K562 (cell line): ENCODE data around the gene NUCKS1. TPM values are rescaled to one million over a fixed set of nuclear protein-coding genes. Genes with fewer than 3 reads are reported as not detected.

Experiments
- ATAC-seq: fragments of 200-7000 bp; cut with Tn5 transposase; 3 replicates; pipeline ENCODE4 v1.9.1; 2020; ENCODE audit warnings: moderate library complexity
- BruUV-seq: library from RNA; stranded (reverse); fragments of 400-500 nt; replicated peaks from 2 replicates; lab custom pipeline; 2021; lab: Mats Ljungman, UMichigan
- CTCF ChIA-PET: fragments of 300-600 bp; formaldehyde crosslinking; extraction: SDS; loops from one replicate; lab custom pipeline; 2021; ENCODE audit warnings: low intra/inter-chr PET ratio; lab: Yijun Ruan, JAX
- POLR2A ChIA-PET: fragments of 300-600, 350-650 bp; sonication (Branson Sonifier 250); formaldehyde crosslinking; extraction: SDS; loops from one replicate; lab custom pipeline; 2021; ENCODE audit warnings: antibody characterized with exemption, inconsistent platforms; lab: Yijun Ruan, JAX
- DNase-seq, 4 experiments: peaks; one replicate each; pipeline versions ENCODE4 v3.0.0 to v3.0.0-alpha.2; 2011 to 2018; ENCODE audit warnings: low spot score in 3 of 4, mixed read lengths in 3 of 4; ENCODE audit errors: extremely low read depth in 1 of 4
- FAIRE-seq: peaks from 2 replicates; lab custom pipeline; 2011; peaks lifted over from hg19 to GRCh38; lab: Jason Lieb, UNC
- H2AFZ ChIP-seq: 2 replicates; pipeline ENCODE4 v1.6.0; 2011; ENCODE audit warnings: low read depth, low read length, control low read depth, inconsistent platforms
- H3K27ac ChIP-seq: fragments of 200-600 bp; 3 replicates; pipeline ENCODE4 v1.8.0; 2011; ENCODE audit warnings: low read depth, mild to moderate bottlenecking, control low read depth, inconsistent platforms, low read length, moderate library complexity, mixed read lengths; ENCODE audit errors: extremely low read depth
- H3K27me3 ChIP-seq, 2 experiments: fragments of 300-600 bp in 1 of 2; 2 replicates in 1 of 2; 3 replicates in 1 of 2; pipeline versions ENCODE4 v1.6.0 to v1.8.0; 2011; ENCODE audit warnings: inconsistent platforms in 2 of 2, low read length in 2 of 2, mild to moderate bottlenecking in 1 of 2, mixed read lengths in 1 of 2, moderate library complexity in 1 of 2; ENCODE audit not compliant: control insufficient read depth in 2 of 2, insufficient read depth in 2 of 2
- H3K36me3 ChIP-seq: fragments of 300-600 bp; 3 replicates; pipeline ENCODE4 v1.8.0; 2011; ENCODE audit warnings: mild to moderate bottlenecking, low read length, inconsistent platforms; ENCODE audit not compliant: control insufficient read depth, insufficient read depth
- H3K4me1 ChIP-seq, 2 experiments: fragments of 200-600 bp in 1 of 2; replicated peaks in 1 of 2; 2 replicates in 1 of 2; 3 replicates in 1 of 2; pipeline versions ENCODE4 v1.5.1 to v1.8.0; 2011; ENCODE audit warnings: inconsistent platforms in 2 of 2, low read length in 2 of 2, mild to moderate bottlenecking in 1 of 2, mixed read lengths in 1 of 2, moderate library complexity in 1 of 2; ENCODE audit not compliant: control insufficient read depth in 2 of 2, insufficient read depth in 2 of 2
- H3K4me2 ChIP-seq: 2 replicates; pipeline ENCODE4 v1.6.1; 2011; ENCODE audit warnings: low read length, control low read depth, inconsistent platforms, mixed read lengths; ENCODE audit not compliant: insufficient read depth
- H3K4me3 ChIP-seq: fragments of 200-600 bp; sonication (generic), shearing (Covaris generic); 2 replicates; pipeline ENCODE4 v1.5.1; 2016; ENCODE audit warnings: control low read depth, inconsistent platforms
- H3K79me2 ChIP-seq: fragments of 200-600 bp; 3 replicates; pipeline ENCODE4 v1.8.0; 2011; ENCODE audit warnings: low read length, inconsistent platforms; ENCODE audit not compliant: control insufficient read depth, insufficient read depth
- H3K9ac ChIP-seq, 2 experiments: 2 replicates each; pipeline versions ENCODE4 v1.6.0 to v1.6.1; 2011; ENCODE audit warnings: low read depth in 2 of 2, low read length in 2 of 2, control low read depth in 1 of 2, inconsistent platforms in 1 of 2, mild to moderate bottlenecking in 1 of 2, mixed read lengths in 1 of 2; ENCODE audit not compliant: insufficient read depth in 1 of 2
- H3K9me1 ChIP-seq: one replicate; pipeline ENCODE4 v1.6.0; 2011; ENCODE audit warnings: inconsistent platforms, mild to moderate bottlenecking, low read length, moderate library complexity; ENCODE audit not compliant: control insufficient read depth, insufficient read depth
- H3K9me3 ChIP-seq: replicated peaks from 2 replicates; pipeline ENCODE4 v1.5.1; 2011; ENCODE audit warnings: low read depth, low read length, inconsistent platforms; ENCODE audit not compliant: control insufficient read depth, insufficient read depth
- H4K20me1 ChIP-seq: replicated peaks from 2 replicates; pipeline ENCODE4 v1.6.1; 2011; ENCODE audit warnings: low read length, inconsistent platforms, mixed read lengths; ENCODE audit not compliant: control insufficient read depth, insufficient read depth
- BRF2 ChIP-seq: IDR thresholded peaks from 3 replicates; pipeline ENCODE4 v1.6.1; 2011; ENCODE audit warnings: borderline replicate concordance, mild to moderate bottlenecking; ENCODE audit not compliant: insufficient read length, insufficient read depth
- COPS2 ChIP-seq: fragments of 450-650 bp; conservative IDR thresholded peaks from 2 replicates; pipeline ENCODE4 v1.6.1; 2016; ENCODE audit warnings: mild to moderate bottlenecking, moderate library complexity
- CREBBP ChIP-seq: IDR thresholded peaks from one replicate; pipeline ENCODE4 v1.6.1; 2012; ENCODE audit warnings: low read depth, mild to moderate bottlenecking, control low read depth, inconsistent platforms, low read length
- ESRRA ChIP-seq: fragments of 450-650 bp; IDR thresholded peaks from 2 replicates; pipeline ENCODE4 v1.6.1; 2014; ENCODE audit warnings: low read depth, mild to moderate bottlenecking, moderate library complexity, borderline replicate concordance
- GTF2A2 ChIP-seq: IDR thresholded peaks from 2 replicates; pipeline ENCODE4 v1.6.1; 2016; ENCODE audit warnings: mild to moderate bottlenecking, missing genetic modification characterization, missing compliant biosample characterization
- KAT2B ChIP-seq: IDR thresholded peaks from one replicate; pipeline ENCODE4 v1.6.1; 2012; ENCODE audit warnings: low read depth, mild to moderate bottlenecking, control low read depth, inconsistent platforms, low read length, moderate library complexity
- NR2F6 ChIP-seq: fragments of 450-650 bp; formaldehyde crosslinking; IDR thresholded peaks from 2 replicates; pipeline ENCODE4 v1.4.0; 2020; ENCODE audit warnings: mild to moderate bottlenecking
- PCBP1 ChIP-seq: fragments of 200-400 bp; formaldehyde crosslinking; IDR thresholded peaks from 2 replicates; pipeline ENCODE4 v1.6.1; 2018; ENCODE audit warnings: mild to moderate bottlenecking, low read depth, low read length; ENCODE audit not compliant: poor library complexity, severe bottlenecking
- RB1 ChIP-seq: fragments of 450-650 bp; IDR thresholded peaks from 2 replicates; pipeline ENCODE4 v1.6.1; 2017; ENCODE audit warnings: low read depth, mild to moderate bottlenecking
- WHSC1 ChIP-seq: IDR thresholded peaks from one replicate; pipeline ENCODE4 v1.6.1; 2012; ENCODE audit warnings: low read length, control low read depth, inconsistent platforms
- XRCC5 ChIP-seq: fragments of 200-400 bp; formaldehyde crosslinking; IDR thresholded peaks from 2 replicates; pipeline ENCODE4 v1.6.1; 2017; ENCODE audit warnings: low read depth, mild to moderate bottlenecking, low read length
- ZFP91 ChIP-seq: sonication (generic); formaldehyde crosslinking; IDR thresholded peaks from 2 replicates; pipeline ENCODE4 v1.8.0; 2022; ENCODE audit warnings: mild to moderate bottlenecking, missing genetic modification reagents
- ZKSCAN8 ChIP-seq: fragments of 200-800 bp; sonication (Bioruptor generic); IDR thresholded peaks from 2 replicates; pipeline ENCODE4 v1.6.1; 2016; ENCODE audit warnings: missing genetic modification characterization, missing compliant biosample characterization
- ZMIZ1 ChIP-seq, 2 experiments: fragments of 150-350 bp in 1 of 2; IDR thresholded peaks; 2 replicates each; pipeline ENCODE4 v1.6.1; 2012 to 2016; ENCODE audit warnings: low read depth in 2 of 2, low read length in 2 of 2, mild to moderate bottlenecking in 1 of 2, moderate library complexity in 1 of 2
- ZNF121 ChIP-seq: sonication (generic); formaldehyde crosslinking; conservative IDR thresholded peaks from 2 replicates; pipeline ENCODE4 v1.8.0; 2022; ENCODE audit warnings: missing genetic modification reagents
- ZNF253 ChIP-seq: fragments of 250-450 bp; sonication (Bioruptor Pico); conservative IDR thresholded peaks from 2 replicates; pipeline ENCODE4 v1.6.1; 2021; ENCODE audit warnings: mild to moderate bottlenecking
- ZNF324 ChIP-seq: fragments of 250-450 bp; sonication (Bioruptor Pico); IDR thresholded peaks from 2 replicates; pipeline ENCODE4 v1.4.0; 2020; ENCODE audit warnings: mild to moderate bottlenecking
- ZNF347 ChIP-seq: fragments of 450-650 bp; formaldehyde crosslinking; IDR thresholded peaks from 2 replicates; pipeline ENCODE4 v1.4.0; 2020; ENCODE audit warnings: low read depth, mild to moderate bottlenecking, moderate library complexity
- ZNF717 ChIP-seq: fragments of 250-450 bp; sonication (Bioruptor Pico); IDR thresholded peaks from 2 replicates; pipeline ENCODE4 v1.5.0; 2021
- ZNF785 ChIP-seq: fragments of 250-450 bp; sonication (Bioruptor Pico); IDR thresholded peaks from 2 replicates; pipeline ENCODE4 v1.4.0; 2020; ENCODE audit warnings: mild to moderate bottlenecking
- in situ Hi-C: fragments of 300-500 bp; cut with MboI; formaldehyde crosslinking; loops from 4 replicates; pipeline ENCODE4 v1.15.0; 2018; ENCODE audit warnings: inconsistent platforms, mixed read lengths
- intact Hi-C: fragments of 100-400 bp; cut with micrococcal nuclease; formaldehyde crosslinking; loops from 2 replicates; pipeline ENCODE4 v1.14.2; 2022
- polyA plus RNA-seq, 8 experiments: library from polyadenylated mRNA; depleted of rRNA in 4 of 8; stranded (reverse) in 5 of 8; unstranded in 3 of 8; fragments of >200 nt; fragmentation: Nextera tagmentation in 2 of 8; fragmentation: Illumina TruSeq in 1 of 8; extraction: Ambion mirVana in 2 of 8; extraction: Trizol in 1 of 8; gene quantifications; 2 replicates each; pipeline versions ENCODE4 v1.2.1 to v1.2.3, GENCODE V29; 2011 to 2014; ENCODE audit warnings: inconsistent platforms in 1 of 8, missing spikeins in 1 of 8
- total RNA-seq, 7 experiments: library from RNA; depleted of rRNA in 6 of 7; stranded (reverse); fragments of >200 nt in 6 of 7; fragmentation: Illumina TruSeq in 2 of 7; extraction: Trizol in 2 of 7; gene quantifications; 2 replicates each; pipeline versions ENCODE4 v1.2.1 to v1.2.3, GENCODE V29; 2011 to 2021; ENCODE audit warnings: low replicate concordance in 1 of 7

Gene NUCKS1
- total and polyA plus RNA-seq, 9 of the 15 experiments (the other 6 are each of a cell fraction or from before 2014, with no cell fraction given), result 66.7 to 244 (median 149) TPM

- H3K4me1 ChIP-seq, result no peaks in the 10 kb centered on the region
- intact Hi-C loops, result no loop called here
- FAIRE-seq, result no peak
Measured at GRCh38 chr1:205719762-205720161, 30.2 kb downstream of the NUCKS1 start.

More at GRCh38 chr1:205719762-205720161, 30.2 kb downstream of the NUCKS1 start:
- ATAC-seq (no peak), DNase-seq (no peak)
- Histone ChIP-seq H3K36me3 (peaks cover 93% of the 10 kb centered on the region), H3K4me3 (no peak overlapping the region), H3K27ac (no peak overlapping the region), H3K9ac (no peak overlapping the region), H2AFZ (no peak overlapping the region), H3K79me2 (peaks cover 3% of the 10 kb centered on the region; the same call in 1 of the 3 replicates), H4K20me1 (no peaks in the 10 kb centered on the region), H3K9me1 (no peaks in the 10 kb centered on the region), H3K4me2 (no peak overlapping the region), H3K27me3 (no peaks in the 10 kb centered on the region), H3K9me3 (no peaks in the 10 kb centered on the region)
- TF ChIP-seq ZMIZ1 (IDR thresholded peaks at IDR 0.05; ENCODE audit: low read depth in 2 of 2, low read length in 2 of 2) (no peak), COPS2 (no peak), ESRRA (no peak), ZNF324 (CRISPR knock-in tag) (no peak), CREBBP (no peak), ZNF717 (CRISPR knock-in tag) (no peak), ZKSCAN8 (CRISPR knock-in tag) (no peak), WHSC1 (no peak), ZFP91 (CRISPR knock-in tag) (no peak), BRF2 (no peak), ZNF347 (CRISPR knock-in tag) (no peak), KAT2B (no peak), ZNF121 (CRISPR knock-in tag) (no peak), XRCC5 (no peak), ZNF785 (CRISPR knock-in tag) (no peak), ZNF253 (CRISPR knock-in tag) (no peak), RB1 (no peak), PCBP1 (no peak), GTF2A2 (no peak), NR2F6 (CRISPR knock-in tag) (no peak)
- ChIA-PET CTCF (no interaction called here), POLR2A (interaction anchor here (1.2 kb wide), 1 partner anchor 10 kb away, joined by 3 read pairs; no protein-coding TSS in a partner anchor)
- in situ Hi-C loops, result no loop called here
- BruUV-seq, result no TSS peak
